IPS-18a (cell line): ENCODE data around the gene TSACC.

ENCODE experiments used
- H3K27ac ChIP-seq: one replicate; pipeline ENCODE4 v1.5.1; 2013; ENCODE audit warnings: low read length
- H3K27me3 ChIP-seq: one replicate; pipeline ENCODE4 v1.6.1; 2013; ENCODE audit warnings: mild to moderate bottlenecking, low read length; ENCODE audit not compliant: control insufficient read depth, insufficient read depth
- H3K36me3 ChIP-seq: one replicate; pipeline ENCODE4 v1.6.1; 2013; ENCODE audit warnings: low read depth, low read length; ENCODE audit not compliant: control insufficient read depth
- H3K4me1 ChIP-seq: one replicate; pipeline ENCODE4 v1.6.1; 2013; ENCODE audit warnings: low read depth, low read length; ENCODE audit not compliant: control insufficient read depth
- H3K4me3 ChIP-seq: one replicate; pipeline ENCODE4 v1.5.1; 2013; ENCODE audit warnings: low read length
- H3K9ac ChIP-seq: one replicate; pipeline ENCODE4 v1.6.1; 2013; ENCODE audit warnings: mild to moderate bottlenecking, low read length, moderate library complexity
- H3K9me3 ChIP-seq: one replicate; pipeline ENCODE4 v1.6.1; 2013; ENCODE audit warnings: low read depth, low read length; ENCODE audit not compliant: control insufficient read depth

Gene TSACC

DNA sequence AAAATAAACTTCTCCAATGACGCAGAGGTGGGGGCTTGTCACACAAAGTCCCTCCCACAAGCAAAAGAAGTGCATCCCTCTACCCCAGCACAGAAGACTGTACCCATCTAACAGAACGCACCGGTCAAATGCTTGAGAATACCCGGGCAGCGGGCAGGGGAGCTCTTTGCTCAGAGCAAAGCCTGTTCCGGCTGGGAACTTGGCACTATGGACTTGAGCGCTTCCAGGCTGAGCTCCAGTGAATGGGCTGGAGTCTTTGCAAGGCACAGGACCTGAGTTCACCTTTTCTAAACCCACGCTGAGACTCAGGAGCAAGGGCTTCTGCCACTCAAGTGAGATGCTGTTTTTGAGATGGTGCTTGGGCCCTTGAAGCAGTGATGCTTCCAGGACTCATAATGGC lies 51.0 kb downstream of the TSACC start:
- H3K27me3 ChIP-seq = peaks cover 66% of the 10 kb centered on the region
- H3K9ac ChIP-seq = no peak overlapping the region
- no peaks in the 10 kb centered on the region for H3K36me3 ChIP-seq
- no peaks in the 10 kb centered on the region for H3K9me3 ChIP-seq
- H3K4me1 ChIP-seq = peaks cover 29% of the 10 kb centered on the region
- H3K4me3 ChIP-seq = no peak overlapping the region
- no peak overlapping the region for H3K27ac ChIP-seq

DNA sequence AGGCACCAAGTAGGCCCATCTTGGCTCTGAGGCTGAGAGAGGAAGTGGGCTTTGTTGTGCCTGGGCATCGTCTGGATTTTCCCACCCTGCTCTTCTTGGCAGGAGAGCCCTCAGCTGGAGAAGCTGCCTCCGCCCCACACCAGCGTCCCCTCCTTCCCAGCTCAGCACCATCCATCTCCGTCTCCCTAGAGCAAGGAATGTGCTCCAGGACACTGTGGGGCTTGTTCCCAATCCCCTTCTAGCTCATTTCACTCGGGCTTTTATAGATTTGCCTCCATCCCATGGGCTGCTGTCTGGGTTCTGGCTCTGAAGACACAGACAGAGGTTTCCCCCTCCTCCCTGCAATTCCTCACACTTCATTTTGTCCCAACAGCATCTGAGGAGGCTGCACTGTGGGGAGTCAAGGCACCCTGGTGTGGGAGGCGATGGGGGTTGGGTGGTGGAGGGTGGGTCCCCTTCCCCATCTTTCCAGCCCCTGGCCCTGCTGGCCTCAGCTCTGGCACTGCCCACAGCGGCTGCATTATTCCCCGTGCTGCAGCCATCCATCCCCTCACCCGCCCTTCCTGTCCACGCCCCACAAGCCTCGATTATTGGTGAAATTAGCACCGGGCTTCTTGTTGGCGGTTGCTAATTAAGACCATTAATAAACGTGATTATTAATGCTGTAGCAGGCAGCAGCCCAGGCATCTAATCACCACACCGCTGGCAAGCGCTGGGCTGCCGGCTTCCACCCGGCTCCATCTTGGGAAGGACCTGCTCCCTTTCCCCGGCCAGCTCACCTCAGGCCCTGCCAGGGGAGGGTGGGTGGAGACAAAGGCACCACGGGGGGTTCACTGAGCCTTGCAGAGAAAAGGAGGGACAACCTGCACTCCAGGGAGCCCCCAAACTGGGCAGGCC lies 52.4 kb downstream of the TSACC start:
- no peaks in the 10 kb centered on the region for H3K36me3 ChIP-seq
- peaks cover 29% of the 10 kb centered on the region for H3K4me1 ChIP-seq
- H3K27me3 ChIP-seq = peaks cover 65% of the 10 kb centered on the region
- H3K9me3 ChIP-seq = no peaks in the 10 kb centered on the region
- H3K9ac ChIP-seq = no peak overlapping the region
- H3K27ac ChIP-seq = no peak overlapping the region
- H3K4me3 ChIP-seq = no peak overlapping the region

DNA sequence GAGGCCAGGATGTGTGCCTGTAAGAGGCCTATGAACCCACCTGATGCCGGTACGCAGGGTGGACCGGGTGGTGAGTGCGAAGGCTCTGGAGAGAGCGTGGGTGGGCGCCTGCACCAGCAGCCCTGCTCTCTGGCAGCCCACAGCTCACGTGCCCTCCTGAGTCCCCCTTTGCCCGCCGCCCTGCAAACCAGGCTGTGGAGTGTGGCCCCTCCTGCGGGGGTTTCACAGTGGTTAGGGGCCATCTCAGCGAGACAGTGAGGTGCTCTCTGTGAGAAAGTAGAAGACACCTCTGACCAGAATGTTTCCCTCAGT lies 53.0 kb downstream of the TSACC start:
- H3K27me3 ChIP-seq = peaks cover 59% of the 10 kb centered on the region

DNA sequence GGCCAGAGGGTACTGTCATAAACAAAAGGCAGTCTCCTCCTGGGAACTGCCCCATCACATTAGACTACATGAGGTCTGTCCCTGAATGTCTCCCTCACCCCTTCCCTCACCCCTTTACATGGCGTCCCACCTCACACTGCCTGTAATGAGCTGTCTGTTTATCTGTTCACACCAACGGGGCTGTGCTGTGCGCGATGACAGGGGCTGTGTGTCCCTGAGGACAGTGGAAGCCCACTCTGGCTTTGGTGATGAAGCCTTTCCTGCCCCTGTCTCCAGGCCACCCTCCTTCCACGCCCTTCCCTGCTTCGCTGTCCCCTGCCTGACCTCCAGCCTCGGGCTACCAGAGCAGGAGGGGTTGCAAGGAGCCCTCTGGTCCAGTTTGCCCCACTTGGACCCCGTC lies 53.4 kb downstream of the TSACC start:
- Histone ChIP-seq H3K4me1 (peaks cover 29% of the 10 kb centered on the region), H3K36me3 (no peaks in the 10 kb centered on the region), H3K27ac (no peak overlapping the region), H3K27me3 (peaks cover 55% of the 10 kb centered on the region), H3K4me3 (no peak overlapping the region), H3K9ac (no peak overlapping the region), H3K9me3 (no peaks in the 10 kb centered on the region)

More for the DNA sequence above, 53.0 kb downstream of the TSACC start:
- peaks cover 29% of the 10 kb centered on the region for H3K4me1 ChIP-seq
- no peaks in the 10 kb centered on the region for H3K36me3 ChIP-seq
- no peak overlapping the region for H3K9ac ChIP-seq
- no peak overlapping the region for H3K4me3 ChIP-seq
- H3K27ac ChIP-seq = no peak overlapping the region
- no peaks in the 10 kb centered on the region for H3K9me3 ChIP-seq

DNA sequence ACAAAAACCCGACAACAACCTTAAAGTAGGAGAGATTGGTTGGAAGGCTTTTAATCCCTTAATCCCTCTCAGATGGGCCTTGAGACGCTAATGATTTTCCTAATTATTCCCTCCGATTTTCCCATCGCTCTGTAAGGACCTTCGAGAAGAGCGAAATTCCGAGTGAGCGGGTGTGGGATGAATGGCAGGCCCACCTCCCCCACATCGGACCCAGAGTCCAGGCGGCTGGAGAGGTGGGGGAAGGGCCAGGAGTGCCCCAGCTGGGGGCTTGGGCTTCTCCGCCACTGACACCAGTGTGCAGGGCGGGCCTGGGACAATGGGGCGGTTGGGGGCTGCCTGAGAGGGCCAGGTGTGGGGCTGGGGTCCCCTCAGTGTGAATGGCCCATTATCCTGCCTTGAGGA lies 54.1 kb downstream of the TSACC start:
- Histone ChIP-seq H3K27ac (no peak overlapping the region), H3K9ac (no peak overlapping the region), H3K9me3 (no peaks in the 10 kb centered on the region), H3K27me3 (peaks cover 48% of the 10 kb centered on the region), H3K4me1 (peaks cover 29% of the 10 kb centered on the region), H3K4me3 (no peak overlapping the region), H3K36me3 (no peaks in the 10 kb centered on the region)

DNA sequence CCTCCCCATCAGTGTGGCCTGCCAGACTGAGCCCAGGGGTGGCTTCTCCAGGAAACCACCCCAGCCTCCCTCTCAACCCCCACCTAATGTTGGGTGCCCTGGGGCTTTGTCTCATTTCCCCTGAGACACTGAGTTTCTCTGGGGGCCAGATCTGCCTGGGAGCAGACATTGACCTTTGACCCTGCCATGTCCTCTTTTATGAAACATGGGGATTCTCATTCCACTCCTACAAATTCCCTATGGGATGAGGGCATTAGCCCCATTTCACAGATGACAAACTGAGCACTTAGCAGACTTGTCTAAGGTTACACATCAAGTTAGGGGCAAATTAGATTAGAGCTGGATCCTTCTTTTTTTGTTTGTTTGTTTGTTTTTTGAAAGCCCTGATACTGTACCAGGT lies 54.8 kb downstream of the TSACC start:
- Histone ChIP-seq H3K27me3 (peaks cover 41% of the 10 kb centered on the region), H3K9ac (no peak overlapping the region), H3K9me3 (no peaks in the 10 kb centered on the region), H3K4me3 (no peak overlapping the region), H3K36me3 (no peaks in the 10 kb centered on the region), H3K27ac (no peak overlapping the region), H3K4me1 (peaks cover 29% of the 10 kb centered on the region)

DNA sequence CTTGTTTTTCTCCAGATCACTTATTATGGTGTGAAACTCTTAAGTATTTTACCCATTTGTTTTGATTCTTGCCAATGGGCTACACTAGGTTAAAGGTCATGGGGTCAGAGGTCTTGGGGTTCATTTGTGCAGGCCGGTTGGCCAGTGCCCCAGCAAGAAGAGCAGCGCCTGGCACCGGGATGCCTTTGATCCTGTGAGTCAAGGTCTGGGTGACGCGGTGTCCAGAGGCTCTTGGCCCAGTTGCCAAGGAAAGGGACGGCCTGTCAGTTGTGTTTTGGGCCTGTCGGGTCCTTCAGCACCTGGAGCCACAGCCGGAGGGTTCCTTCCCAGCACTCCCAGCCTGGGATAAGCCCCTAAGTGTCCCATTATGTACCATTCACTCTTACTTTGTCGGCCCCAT lies 55.8 kb downstream of the TSACC start:
- Histone ChIP-seq H3K9me3 (no peaks in the 10 kb centered on the region), H3K4me3 (no peak overlapping the region), H3K4me1 (peaks cover 25% of the 10 kb centered on the region), H3K36me3 (no peaks in the 10 kb centered on the region), H3K27ac (no peak overlapping the region), H3K27me3 (peaks cover 33% of the 10 kb centered on the region), H3K9ac (no peak overlapping the region)

DNA sequence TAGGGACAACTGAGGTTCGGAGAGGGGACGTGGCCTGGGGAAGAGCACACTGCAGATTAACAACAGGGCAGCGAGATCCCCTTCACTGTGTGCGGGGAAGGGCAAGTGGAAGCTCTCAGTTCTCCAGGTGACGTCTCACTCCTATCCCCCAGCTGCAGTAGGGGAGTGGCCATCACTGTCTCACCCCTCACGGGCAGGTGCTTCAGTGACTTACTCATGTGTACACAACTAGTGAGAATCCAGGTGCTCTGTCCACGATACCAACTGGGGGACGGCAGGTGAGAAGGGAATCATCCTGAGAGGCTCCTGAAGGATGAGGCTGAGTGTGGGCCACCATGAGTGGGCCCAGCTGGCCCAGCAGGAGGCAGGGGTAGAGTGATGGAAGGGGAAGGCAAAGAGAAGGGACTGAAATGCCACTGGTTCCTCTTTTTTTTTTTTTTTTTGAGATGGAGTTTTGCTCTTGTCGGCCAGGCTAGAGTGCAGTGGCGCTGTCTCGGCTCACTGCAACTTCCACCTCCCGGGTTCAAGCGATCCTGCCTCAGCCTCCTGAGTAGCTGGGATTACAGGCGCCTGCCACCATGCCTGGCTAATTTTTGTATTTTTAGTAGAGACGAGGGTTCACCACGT lies 56.6 kb downstream of the TSACC start:
- H3K9ac ChIP-seq = no peak overlapping the region
- H3K27ac ChIP-seq = no peak overlapping the region
- H3K4me1 ChIP-seq = peaks cover 31% of the 10 kb centered on the region
- no peak overlapping the region for H3K4me3 ChIP-seq
- no peaks in the 10 kb centered on the region for H3K9me3 ChIP-seq
- no peaks in the 10 kb centered on the region for H3K36me3 ChIP-seq
- peaks cover 28% of the 10 kb centered on the region for H3K27me3 ChIP-seq
